Astrocyte (in vitro differentiated cells and primary cell): ENCODE data around the gene KRT73.

Experiments used
- CTCF ChIP-seq: IDR thresholded peaks from 2 replicates; pipeline ENCODE4 v1.5.1; 2011; ENCODE audit warnings: low read depth, mild to moderate bottlenecking, inconsistent platforms, low read length, moderate library complexity; ENCODE audit not compliant: insufficient read depth
- EZH2 ChIP-seq: IDR thresholded peaks from 2 replicates; pipeline ENCODE4 v1.6.1; 2012; ENCODE audit warnings: mild to moderate bottlenecking, low read length, inconsistent platforms; ENCODE audit not compliant: insufficient read depth

DNA sequence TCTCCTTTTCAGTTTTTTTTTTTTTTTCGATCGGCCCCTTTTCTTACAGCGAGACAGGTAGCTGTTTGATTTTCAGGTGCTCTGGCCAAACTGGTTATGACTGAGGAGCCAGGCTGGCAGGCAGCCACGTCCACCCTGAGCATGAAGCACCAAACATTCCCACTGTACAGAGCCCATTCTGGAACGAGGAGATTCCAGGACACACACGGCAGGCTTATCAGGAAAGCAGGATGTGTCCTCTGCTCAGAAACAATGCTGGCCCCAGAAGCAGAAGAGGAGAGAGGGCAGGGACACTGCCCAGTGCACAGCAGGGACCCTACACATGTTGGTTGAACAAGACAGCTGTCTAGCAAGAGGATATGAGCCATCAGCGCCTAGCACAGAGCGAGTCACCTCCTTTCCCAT is 37.4 kb upstream of the KRT73 start:
- TF ChIP-seq CTCF (no peak), EZH2 (no peak)
